GM11168 (cell line): ENCODE measurements around the gene KCNE4.

ENCODE experiments used
- in situ Hi-C: fragments of 300-500 bp; cut with MboI; formaldehyde crosslinking; loops from one replicate; pipeline ENCODE4 v1.12.0; 2022; ENCODE audit warnings: low sequenced_read_pairs; ENCODE audit not compliant: unreplicated experiment

Gene KCNE4

DNA sequence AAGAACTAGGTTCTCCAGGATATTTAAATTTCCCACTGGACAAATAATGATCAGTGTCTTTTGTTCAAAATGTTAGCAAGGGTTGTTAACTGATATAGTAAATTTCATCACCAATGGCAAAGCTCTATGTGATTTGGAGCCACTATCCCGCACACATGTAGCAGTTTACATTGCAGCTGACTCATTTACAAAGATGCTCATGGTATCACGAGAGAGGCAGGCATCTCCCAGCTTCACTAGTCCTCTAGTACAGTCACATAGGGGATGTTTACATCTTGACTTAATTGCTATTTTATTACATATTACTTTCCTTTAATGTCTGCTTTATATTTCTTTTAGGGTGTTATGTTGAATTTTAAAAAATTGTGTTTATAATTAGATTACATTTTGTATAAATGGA, 30.7 kb downstream of the KCNE4 start:
- in situ Hi-C loops: no loop called here

- in situ Hi-C loops: no loop called here
Observed at GRCh38 chr2:223083402-223084070, 31.5 kb downstream of the KCNE4 start.

- in situ Hi-C loops: no loop called here
Observed at GRCh38 chr2:223084873-223085272, 32.9 kb downstream of the KCNE4 start.

DNA sequence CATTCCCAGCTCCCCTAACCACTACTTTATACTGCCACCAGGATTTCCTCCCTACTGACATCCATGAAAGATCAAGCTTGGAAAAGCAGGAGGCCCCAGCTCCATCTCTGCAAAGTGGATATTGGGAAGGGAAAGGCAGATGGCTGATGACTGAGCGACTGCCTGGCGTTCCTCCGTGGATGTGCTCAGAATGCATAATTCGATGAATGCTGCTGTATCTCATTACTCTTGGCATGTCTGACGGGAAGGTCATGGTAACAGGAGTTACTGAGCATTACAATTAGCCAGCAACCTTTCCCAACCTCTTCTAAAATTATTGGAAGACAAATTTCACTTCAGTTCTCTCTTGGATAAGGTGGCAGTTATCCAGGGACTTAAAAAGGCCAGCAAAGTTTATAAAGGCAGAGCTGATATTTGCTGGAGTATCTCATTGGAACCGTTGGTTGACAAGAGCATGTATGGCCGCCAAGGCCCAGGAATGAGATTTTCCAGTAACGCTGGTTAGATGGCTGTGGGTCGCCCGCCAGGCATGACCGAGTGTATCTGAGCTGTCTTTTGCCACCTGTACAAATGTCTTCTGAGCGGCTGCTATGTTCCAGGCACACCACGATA, 34.5 kb downstream of the KCNE4 start:
- in situ Hi-C loops: no loop called here

DNA sequence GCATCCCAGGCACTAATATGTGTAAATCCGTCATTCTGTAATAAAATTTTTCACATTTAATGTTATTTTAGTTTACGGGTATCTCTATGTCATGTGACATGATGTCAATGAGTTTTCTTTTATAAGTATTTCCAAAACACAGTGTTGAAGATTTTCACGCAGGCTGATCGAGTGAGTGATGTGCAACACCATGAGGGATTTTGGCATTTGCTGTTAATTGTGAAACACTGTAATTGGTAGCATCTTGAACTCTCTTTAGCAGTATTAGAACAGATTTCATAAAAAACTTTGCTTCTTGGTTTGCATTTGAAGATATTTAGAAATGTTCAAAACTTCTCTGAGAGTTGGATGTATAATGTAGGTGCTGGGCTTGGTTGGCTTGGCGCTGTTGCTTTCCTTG, 35.5 kb downstream of the KCNE4 start:
- in situ Hi-C loops: no loop called here

- in situ Hi-C loops: no loop called here
Observed at GRCh38 chr2:223088866-223089265, 36.9 kb downstream of the KCNE4 start.

DNA sequence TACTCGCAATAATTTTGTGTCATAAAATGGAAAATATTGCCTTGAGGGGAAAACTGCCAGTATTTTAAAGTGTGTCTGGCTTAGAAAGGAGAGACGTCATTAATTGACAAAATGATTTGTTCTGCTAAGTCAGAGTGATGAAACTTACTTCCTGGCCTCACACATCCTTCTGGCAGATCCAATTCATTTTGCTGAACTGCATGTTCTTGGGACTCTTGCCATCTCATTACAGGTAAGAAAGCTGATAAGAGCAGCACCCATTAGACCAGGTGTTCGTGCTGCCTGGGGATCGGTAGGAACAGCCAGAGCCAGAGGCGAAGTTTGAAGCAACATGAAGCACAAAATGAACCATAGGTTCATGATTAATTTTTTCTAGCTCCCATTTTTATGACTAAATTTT, 38.0 kb downstream of the KCNE4 start:
- in situ Hi-C loops: no loop called here

DNA sequence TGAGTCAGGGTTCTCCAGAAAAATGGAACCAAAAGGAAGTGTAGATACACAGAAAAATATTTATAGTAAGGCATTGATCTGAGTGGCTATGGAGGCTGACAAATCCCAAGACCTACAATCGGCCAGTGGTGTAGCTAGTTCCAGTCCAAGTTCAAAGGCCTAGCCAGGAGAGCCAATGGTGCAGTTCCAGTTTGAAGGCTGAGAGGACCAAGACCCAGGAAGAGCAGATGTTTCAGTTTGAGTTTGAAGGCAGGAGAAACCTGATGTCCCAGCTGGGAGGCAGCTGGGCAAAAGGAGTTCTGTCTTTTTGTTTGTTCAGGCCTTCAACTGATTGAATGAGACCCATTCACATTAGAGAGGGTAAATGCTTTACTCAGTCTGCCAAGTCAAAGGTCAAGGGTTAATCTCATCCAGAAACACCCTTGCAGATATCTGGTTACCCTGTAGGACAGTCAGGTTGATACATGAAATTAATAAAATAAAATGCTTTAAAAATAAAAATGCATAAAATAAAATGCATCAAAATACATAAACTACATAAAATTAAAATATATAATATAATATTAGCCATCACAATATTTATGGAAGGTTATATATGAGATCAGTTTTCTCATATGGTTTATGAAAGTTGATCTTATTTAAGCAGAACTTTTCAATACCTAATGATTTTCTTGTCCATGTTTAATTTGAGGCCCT, 38.7 kb downstream of the KCNE4 start:
- in situ Hi-C loops: no loop called here

- in situ Hi-C loops: no loop called here
Observed at GRCh38 chr2:223092667-223093066, 40.7 kb downstream of the KCNE4 start.

GRCh38 chr2:223093436-223094241, 41.6 kb downstream of the KCNE4 start:
- in situ Hi-C loops: no loop called here

- in situ Hi-C loops: no loop called here
Observed at GRCh38 chr2:223095207-223095606, 43.2 kb downstream of the KCNE4 start.

- in situ Hi-C loops: no loop called here
Observed at GRCh38 chr2:223096235-223096970, 44.4 kb downstream of the KCNE4 start.

GRCh38 chr2:223097888-223098383, 45.9 kb downstream of the KCNE4 start:
- in situ Hi-C loops: no loop called here

DNA sequence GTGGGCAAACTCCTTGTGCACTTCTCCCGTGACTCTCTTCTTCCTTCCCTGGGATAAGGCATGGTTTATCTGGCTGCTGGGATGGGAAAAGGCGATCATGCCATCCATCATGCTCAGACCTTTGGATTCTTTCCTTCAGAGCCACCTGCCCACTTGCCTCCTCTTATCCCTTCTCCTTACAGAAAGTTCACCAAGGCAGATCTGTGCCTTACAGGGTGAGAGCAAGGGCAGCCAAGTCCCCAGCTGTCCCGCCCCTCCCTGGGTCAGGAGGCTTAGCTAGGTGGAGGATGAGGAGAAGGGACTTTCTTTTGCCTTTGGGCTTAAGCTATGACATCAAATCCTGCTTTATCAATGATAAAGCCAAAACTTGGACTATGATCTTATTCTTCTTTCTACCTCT, 47.6 kb downstream of the KCNE4 start:
- in situ Hi-C loops: no loop called here

GRCh38 chr2:223100061-223100511, 48.1 kb downstream of the KCNE4 start:
- in situ Hi-C loops: no loop called here

GRCh38 chr2:223101340-223102039, 49.5 kb downstream of the KCNE4 start:
- in situ Hi-C loops: no loop called here

DNA sequence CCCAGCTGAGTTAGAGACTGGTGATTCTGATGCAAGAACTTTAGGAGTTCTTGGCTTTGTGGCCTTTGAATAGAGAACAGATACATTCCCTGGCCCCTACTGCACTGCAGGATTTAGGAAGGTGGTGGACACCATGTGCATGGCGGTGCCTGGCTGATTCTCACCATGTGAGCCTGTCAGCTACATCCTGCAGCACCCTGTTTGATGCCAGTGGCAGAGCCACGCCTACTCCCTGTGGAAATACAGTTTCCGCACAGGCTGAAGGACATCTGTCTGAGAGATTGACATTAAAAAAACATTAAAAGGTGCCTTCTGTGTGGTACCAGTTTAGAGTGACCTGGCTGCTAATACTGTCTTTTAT, 50.0 kb downstream of the KCNE4 start:
- in situ Hi-C loops: no loop called here

GRCh38 chr2:223102450-223102849, 50.5 kb downstream of the KCNE4 start:
- in situ Hi-C loops: no loop called here

DNA sequence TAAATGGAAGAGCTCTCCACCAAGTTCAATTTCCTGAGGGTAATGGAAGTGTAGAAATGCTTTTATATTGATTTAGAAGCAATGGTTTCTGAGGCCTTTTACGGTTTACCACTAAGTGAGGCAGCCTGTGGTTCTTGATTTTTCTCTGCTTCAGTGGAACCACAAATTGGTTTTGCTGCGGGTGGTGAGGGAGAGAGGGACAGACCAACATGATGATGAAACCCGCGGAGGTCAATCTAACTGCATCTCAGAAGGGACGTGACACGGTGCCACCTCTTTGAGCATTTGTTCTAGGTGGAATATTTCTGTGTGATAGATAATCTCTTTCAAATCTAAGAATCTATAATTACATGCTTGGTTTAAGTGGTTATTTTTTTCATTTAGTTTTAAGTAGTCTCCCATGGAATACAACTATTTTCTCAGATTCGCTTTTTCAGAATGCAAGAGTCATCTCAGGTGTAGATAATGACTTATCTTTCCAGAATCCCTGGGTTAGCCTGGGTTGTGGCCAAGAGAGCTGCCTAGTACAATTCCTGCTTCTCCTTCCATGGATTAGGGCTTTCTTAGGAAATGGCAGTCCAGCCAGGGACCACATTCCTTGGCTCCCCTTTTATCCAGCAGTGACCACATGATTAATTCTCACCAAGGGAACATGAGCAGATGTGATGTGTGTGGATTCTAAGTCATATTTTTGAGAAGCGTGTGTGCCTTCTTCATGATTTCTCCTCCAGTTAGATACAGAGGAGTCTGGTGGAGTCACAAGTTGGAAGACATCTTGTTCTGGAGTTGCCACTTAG, 52.5 kb downstream of the KCNE4 start:
- in situ Hi-C loops: no loop called here
